22Rv1 (cell line): ENCODE data around the gene ZC3H11A.

Experiments
- CTCF ChIP-seq: fragments of 450-650 bp; IDR thresholded peaks from 2 replicates; pipeline ENCODE4 v1.5.1; 2017; ENCODE audit warnings: mild to moderate bottlenecking
- ZFX ChIP-seq: fragments of 450-650 bp; IDR thresholded peaks from 2 replicates; pipeline ENCODE4 v1.6.1; 2017; ENCODE audit warnings: antibody characterized with exemption, borderline replicate concordance

DNA sequence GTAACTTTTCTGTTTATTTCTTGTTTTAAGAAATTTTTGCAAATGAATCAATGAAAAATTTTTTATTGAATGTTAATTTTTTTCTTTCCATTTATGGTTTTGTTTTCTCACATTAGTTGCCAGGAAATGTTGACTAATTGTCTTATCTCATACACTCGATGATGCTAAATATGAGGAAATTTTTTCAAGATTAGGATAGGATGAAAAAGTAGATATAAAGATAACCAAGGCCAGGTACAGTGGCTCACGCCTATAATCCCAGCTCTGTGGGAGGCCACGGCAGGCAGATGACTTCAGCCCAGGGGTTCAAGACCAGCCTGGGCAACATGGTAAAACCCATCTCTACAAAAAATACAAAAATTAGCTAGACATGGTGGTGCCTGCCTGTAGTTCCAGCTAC lies 17.8 kb upstream of the ZC3H11A start:
- TF ChIP-seq CTCF (no peak), ZFX (no peak)
